ENCODE data around the gene HNRNPA1.

DNA sequence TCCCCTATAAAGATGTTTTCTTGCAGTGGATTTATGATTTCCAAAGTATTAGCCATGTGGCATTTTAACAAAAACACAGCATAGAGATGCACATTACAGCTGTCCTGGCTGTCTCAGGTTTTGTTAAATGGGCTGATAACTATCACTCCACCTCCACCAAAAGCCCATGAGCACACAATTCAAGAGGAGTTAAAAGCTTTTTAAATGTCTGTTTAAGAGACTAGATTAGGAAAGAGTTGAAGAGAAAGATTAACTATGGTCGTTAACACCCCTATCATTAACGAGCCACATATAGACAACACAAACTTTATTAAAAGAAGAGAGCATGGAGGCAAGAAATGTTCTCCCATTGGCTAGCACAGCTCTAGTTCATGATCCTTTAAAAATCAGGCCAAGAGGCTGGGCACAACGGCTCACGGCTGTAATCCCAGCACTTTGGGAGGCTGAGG, 15.1 kb upstream of the HNRNPA1 start:
- no peak for TF ChIP-seq MYBL2 (CRISPR knock-in tag; IDR thresholded peaks at IDR 0.05)
- TF ChIP-seq ESRRA (CRISPR knock-in tag; IDR thresholded peaks at IDR 0.05; ENCODE audit: borderline replicate concordance), result no peak
- no peak for TF ChIP-seq JUN (CRISPR knock-in tag; IDR thresholded peaks at IDR 0.05)

Data from WTC11 (cell line).